ENCODE measurements around the gene CEP72.
"Not testable (repeated sequence)": the region's sequence is repeated elsewhere in the genome, so short reads cannot be mapped to it uniquely, and the experiment has no call there.

CEP72 gene

GRCh38 chr5:612498-613424, 621 bp downstream of the CEP72 start:
- in situ Hi-C loops (cut with HindIII; ENCODE audit: low sequenced_read_pairs), result no loop called here

GRCh38 chr5:616484-617039, 4.4 kb downstream of the CEP72 start:
- in situ Hi-C loops (cut with HindIII; ENCODE audit: low sequenced_read_pairs), result no loop called here

- in situ Hi-C loops (cut with HindIII; ENCODE audit: low sequenced_read_pairs), result no loop called here
Measured at GRCh38 chr5:617896-618295, 5.8 kb downstream of the CEP72 start.

GRCh38 chr5:618450-618849, 6.3 kb downstream of the CEP72 start:
- in situ Hi-C loops (cut with HindIII; ENCODE audit: low sequenced_read_pairs), result no loop called here

GRCh38 chr5:619444-619843, 7.3 kb downstream of the CEP72 start:
- in situ Hi-C loops (cut with HindIII; ENCODE audit: low sequenced_read_pairs), result no loop called here

- in situ Hi-C loops (cut with HindIII; ENCODE audit: low sequenced_read_pairs), result no loop called here
Measured at GRCh38 chr5:620152-620551, 8.0 kb downstream of the CEP72 start.

- in situ Hi-C loops (cut with HindIII; ENCODE audit: low sequenced_read_pairs), result no loop called here
Measured at GRCh38 chr5:620586-621180, 8.5 kb downstream of the CEP72 start.

- in situ Hi-C loops (cut with HindIII; ENCODE audit: low sequenced_read_pairs), result no loop called here
Measured at GRCh38 chr5:621341-621761, 9.2 kb downstream of the CEP72 start.

GRCh38 chr5:622359-622758, 10.2 kb downstream of the CEP72 start:
- in situ Hi-C loops (cut with HindIII; ENCODE audit: low sequenced_read_pairs), result no loop called here

GRCh38 chr5:622946-623522, 10.9 kb downstream of the CEP72 start:
- in situ Hi-C loops (cut with HindIII; ENCODE audit: low sequenced_read_pairs), result no loop called here

GRCh38 chr5:623531-623930, 11.4 kb downstream of the CEP72 start:
- in situ Hi-C loops (cut with HindIII; ENCODE audit: low sequenced_read_pairs), result no loop called here

- in situ Hi-C loops (cut with HindIII; ENCODE audit: low sequenced_read_pairs), result no loop called here
Measured at GRCh38 chr5:624118-624950, 12.2 kb downstream of the CEP72 start.

- in situ Hi-C loops (cut with HindIII; ENCODE audit: low sequenced_read_pairs), result no loop called here
Measured at GRCh38 chr5:624951-625230, 12.8 kb downstream of the CEP72 start.

- in situ Hi-C loops (cut with HindIII; ENCODE audit: low sequenced_read_pairs), result no loop called here
Measured at GRCh38 chr5:625516-625915, 13.4 kb downstream of the CEP72 start.

GRCh38 chr5:626850-627249, 14.7 kb downstream of the CEP72 start:
- in situ Hi-C loops (cut with HindIII; ENCODE audit: low sequenced_read_pairs), result no loop called here

- in situ Hi-C loops (cut with HindIII; ENCODE audit: low sequenced_read_pairs), result no loop called here
Measured at GRCh38 chr5:627840-628239, 15.7 kb downstream of the CEP72 start.

GRCh38 chr5:628351-629205, 16.4 kb downstream of the CEP72 start:
- in situ Hi-C loops (cut with HindIII; ENCODE audit: low sequenced_read_pairs), result not testable (repeated sequence)

GRCh38 chr5:633501-633955, 21.4 kb downstream of the CEP72 start:
- in situ Hi-C loops (cut with HindIII; ENCODE audit: low sequenced_read_pairs), result no loop called here

- in situ Hi-C loops (cut with HindIII; ENCODE audit: low sequenced_read_pairs), result no loop called here
Measured at GRCh38 chr5:634191-634590, 22.1 kb downstream of the CEP72 start.

All from DLD1 (cell line).